CD4-positive, alpha-beta T cell treated with Interleukin-6 at 100 ng/mL for 8 hours (primary cell): ENCODE results near the gene TAF13.

ENCODE experiments used
- DNase-seq: peaks from one replicate; pipeline ENCODE4 v3.0.0-alpha.2; 2020; ENCODE audit warnings: mixed read lengths, low spot score

TAF13 gene, protein sequence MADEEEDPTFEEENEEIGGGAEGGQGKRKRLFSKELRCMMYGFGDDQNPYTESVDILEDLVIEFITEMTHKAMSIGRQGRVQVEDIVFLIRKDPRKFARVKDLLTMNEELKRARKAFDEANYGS

DNA sequence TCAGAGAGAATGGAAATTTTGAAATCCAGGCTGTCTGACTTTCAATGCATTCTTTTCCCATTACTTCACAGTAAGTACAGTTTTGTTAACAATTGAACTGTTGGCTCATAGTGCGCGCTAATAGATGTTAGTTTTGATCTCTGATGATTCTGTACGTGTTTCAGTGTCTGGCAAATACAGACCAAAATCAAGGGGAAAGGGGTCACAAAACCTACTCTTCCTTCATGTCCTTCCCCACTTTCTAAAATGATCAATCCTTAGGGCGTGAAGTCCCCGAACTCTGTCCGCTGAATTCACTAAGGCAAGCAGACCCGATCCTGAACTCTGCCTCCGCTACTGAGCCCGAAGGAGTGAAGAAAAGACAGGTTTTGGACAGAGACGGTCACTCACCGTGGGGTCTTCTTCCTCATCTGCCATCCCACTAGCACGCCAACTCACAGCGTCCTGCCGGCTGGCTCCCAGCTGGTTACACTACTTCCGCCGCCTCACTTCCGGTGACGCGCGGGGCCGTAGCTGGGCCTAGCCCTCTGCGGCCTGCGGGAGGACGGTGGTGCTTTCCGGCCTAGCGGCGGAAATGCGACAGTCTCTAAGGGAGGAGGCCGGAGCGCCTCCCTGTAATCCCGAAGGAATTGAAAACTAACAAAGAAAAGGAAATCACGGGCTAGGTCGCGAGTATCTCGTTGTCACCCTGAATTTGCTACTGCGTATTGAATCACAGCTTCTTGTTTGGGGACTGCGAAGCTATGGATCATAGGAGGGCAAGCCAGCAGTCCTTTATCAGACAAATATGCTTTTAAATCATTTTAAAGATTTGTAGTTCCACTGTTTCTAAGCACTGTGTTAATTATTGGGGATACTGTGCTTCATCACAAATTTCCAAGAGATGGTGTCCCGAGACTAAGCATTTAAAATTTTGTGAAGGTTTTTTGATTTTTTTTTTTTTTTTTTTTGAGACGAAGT, at the start of gene TAF13:
TAF13 (minus strand) TSS at position 473 of the 960 bp plus-strand sequence; CDS start at position 417, 56 bp downstream.
- DNase-seq, result peak; percentile 84

DNA sequence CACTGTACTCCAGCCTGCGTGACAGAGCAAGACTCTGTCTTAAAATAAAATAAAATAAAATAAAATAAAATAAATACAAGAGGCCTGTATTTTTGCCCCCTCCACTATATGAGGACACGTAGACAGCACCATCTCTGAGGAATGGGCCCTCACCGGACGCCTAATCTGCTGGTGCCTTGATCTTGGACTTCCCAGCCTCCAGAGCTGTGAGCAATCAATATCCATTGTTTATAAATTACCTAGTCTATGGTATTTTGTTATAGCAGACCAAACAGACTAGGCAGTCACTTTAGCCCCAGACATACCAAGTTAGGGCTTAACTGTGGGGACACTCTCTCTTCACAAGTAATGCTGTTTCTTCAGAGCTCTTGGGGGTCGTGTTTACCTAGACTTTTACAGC, 44.6 kb upstream of the TAF13 start:
- DNase-seq, result no peak

DNA sequence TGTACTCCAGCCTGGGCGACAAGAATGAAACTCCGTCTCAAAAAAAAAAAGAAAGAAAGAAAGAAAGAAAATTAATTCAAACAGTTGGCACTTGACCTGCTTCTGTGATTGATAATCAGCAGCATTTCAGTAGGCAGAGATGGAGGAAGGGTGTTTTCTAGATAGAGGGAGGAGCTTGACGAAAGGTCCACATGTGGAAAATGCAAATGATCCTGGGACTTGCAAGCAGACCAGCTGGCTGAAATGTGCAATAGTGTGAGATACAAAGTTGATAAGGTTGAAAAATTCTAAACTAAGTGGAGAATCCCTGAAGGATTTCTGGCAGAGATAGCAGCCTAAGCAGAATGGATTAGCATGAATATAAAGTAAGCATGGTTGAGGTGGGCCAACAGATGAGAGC, 42.3 kb upstream of the TAF13 start:
- DNase-seq, result no peak

DNA sequence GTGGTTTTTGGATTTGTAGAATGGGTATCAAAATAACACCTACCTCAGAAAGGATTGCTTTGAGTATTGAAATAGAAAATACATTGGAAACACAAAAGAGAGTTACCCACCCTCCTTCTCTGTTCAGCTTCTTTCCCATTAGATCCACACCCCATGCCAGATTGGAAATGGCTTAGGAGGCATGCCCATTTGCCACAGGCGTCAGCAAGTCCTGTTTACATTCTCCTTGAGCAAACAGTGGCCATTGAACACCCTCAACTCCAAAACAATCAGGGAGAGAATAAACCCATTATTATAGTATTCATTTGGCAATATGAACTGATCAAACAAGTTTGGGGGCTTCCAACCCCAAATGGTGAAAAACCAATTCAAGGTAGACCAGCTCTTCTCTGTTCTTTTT, 40.5 kb upstream of the TAF13 start:
- no peak for DNase-seq

DNA sequence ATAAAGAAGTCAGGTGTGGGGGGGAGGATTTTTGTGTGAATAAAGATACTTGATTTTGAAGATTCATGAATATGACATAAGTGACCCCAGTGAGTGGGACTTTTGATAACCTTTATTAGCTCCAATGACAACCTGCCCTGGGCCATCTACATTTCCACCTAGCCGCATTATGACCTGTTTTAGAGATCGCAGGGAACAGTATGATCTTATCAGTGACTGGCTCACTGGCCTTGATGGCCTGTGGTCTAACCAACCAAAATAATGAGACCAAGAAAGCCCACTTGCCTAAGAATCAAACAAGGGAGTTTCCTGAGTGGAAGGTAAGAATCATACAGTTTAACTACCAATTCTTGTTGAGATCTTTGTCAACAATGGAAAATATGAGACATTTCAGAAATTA, 39.9 kb upstream of the TAF13 start:
- DNase-seq, result no peak

DNA sequence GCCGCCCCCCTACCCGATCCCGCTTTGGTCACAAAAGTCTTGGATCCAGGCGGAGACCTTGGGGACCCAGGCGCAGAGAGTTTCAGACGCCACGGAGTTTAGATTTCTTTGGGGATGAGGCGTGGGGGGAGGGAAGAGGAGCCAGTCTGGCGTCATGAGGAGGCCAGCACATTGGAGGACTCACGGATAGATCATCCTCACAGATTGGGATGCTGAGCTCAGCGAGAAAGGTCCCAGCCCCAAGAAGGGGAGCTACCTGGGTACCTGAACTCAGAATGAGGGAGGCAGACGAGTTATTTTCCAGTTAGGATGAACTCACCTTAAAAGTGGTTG, 38.5 kb upstream of the TAF13 start:
- no peak for DNase-seq

DNA sequence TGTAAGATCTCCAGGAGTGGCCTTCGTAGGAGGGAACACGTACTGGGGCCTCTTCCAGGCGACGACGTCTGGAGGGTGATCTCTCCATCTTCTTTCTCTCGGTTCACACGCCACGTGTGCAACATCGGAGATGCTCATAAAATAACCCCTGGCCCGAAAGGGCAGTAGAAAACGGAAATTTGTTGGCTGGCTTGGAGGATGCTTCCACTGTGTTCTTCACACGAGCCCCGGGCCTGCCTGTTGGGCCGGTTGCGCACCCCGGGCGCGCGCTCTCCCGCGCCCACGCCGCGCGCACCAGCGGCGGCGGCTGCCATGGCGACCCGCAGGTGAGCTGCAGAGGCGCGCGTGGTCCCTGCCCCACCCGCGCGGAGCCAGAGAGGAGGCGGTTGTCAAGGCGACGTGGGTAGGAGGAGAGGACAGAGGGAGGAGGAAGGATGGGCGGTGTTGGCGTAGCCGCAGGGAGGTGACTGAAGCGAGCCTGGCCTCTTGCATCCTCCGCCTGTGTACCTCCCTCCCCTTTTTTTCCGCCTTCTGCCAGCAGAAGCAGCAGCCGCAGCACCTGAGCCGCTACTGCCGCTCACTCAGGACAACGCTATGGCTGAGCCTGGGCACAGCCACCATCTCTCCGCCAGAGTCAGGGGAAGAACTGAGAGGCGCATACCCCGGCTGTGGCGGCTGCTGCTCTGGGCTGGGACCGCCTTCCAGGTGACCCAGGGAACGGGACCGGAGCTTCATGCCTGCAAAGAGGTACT, 38.0 kb upstream of the TAF13 start, which contains the start of gene ELAPOR1:
ELAPOR1 (plus strand) TSS at position 526 of the 752 bp plus-strand sequence; CDS start at position 595, 69 bp downstream.
- DNase-seq, result peak; percentile 92

DNA sequence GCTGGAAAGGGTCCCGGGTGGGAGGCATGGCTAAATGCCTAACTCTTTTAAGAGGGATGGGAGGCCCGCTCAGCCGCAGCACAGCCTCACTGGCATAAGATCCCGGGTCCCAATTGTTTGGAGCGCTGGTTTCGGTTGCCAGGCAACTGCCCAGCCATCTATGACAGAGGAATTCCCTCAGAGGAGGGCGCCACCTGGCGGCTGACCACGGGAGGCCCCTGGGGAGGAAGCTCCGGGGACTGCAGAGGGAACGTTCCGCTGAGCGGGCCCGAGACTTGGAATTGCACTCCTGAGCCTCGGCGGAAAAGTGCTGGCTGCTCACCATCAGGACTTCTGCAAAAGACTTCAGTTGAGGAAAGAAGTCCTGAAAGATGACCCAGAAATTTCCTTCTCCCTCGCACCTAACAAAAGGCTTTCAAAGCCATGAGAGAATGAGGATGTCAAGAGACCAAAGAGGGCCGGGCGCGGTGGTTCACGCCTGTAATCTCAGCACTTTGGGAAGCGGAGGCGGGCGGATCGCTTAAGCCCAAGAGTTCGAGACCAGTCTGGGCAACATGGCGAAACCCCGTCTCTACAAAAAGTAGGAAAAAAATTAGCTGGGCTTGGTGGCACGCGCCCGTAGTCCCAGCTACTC, 37.0 kb upstream of the TAF13 start:
- DNase-seq, result peak; percentile 84

DNA sequence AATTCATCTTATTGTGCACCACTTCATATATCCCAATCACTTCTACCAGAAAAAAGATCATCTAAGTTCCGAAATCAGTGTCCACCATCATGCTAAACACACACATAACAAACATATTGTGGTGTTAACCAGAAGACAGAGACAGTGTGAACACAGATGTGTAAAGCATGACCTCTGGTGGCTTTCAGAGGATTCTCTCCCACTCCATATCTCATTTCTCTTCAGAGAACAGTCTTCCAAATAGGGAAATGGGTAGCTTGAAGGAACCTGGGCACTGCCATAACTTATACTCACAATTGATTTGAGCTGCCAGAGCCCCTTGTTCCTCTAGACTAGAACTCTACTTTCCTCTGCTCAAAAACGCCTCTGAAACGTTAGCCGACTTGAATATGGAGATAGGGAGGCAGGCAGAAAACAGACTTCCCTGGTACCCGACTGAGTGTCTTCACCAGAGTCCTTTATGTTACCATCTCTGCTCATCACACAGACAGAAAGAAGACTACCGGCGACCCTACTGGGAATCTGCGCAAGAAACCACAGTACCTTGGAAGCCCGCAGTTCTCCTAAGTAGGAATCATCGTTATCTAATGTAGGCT, 36.4 kb upstream of the TAF13 start:
- peak; percentile 11 for DNase-seq

DNA sequence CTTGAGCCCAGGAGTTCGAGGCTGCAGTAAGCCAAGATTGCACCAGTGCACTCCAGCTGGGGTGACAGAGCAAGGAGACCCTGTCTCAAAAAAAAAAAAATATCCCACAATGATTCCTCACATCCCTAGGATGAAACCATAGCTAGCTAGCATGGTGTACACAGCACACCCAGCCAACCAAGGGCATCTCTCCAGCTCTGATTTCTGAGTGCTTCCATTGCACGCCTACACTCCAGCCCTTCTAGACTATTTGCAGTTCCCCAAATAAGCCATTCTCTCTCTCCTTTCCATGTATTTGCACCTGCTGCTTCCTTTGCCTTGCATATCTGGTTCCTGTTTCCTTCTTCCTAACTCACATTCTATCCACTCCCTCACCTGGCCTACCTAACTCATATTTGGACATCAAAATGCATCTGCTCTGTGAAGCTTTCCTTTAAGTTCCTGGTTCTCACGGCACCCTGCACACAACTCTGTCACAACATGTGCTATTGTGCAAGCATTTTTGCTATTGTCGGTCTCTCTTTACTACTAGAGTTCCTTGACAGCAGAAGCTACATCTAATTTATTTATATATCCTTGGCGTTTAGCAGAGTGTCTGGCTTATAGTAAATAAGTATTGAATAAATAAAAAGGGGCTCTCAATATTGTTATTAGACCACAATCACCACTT, 35.7 kb upstream of the TAF13 start:
- no peak for DNase-seq

DNA sequence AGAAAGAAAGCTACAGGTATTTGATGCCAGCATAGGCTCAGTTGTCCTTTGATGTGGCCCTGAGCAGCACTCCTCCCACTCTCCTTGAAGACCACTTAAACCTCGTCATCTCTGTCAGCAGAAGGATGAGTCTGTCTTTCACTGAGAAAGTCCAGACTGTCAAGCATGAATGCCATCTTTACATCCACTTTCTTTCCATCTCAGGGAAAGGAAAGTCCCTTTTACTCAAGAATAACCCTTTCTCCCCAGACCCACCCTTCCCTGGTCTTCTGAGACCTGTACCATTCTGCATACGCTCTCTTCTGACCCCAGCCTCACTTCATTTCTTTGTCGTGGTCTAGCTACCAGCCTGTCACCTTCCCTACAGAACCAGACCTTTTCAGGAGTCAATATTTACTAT, 34.1 kb upstream of the TAF13 start:
- DNase-seq, result no peak

DNA sequence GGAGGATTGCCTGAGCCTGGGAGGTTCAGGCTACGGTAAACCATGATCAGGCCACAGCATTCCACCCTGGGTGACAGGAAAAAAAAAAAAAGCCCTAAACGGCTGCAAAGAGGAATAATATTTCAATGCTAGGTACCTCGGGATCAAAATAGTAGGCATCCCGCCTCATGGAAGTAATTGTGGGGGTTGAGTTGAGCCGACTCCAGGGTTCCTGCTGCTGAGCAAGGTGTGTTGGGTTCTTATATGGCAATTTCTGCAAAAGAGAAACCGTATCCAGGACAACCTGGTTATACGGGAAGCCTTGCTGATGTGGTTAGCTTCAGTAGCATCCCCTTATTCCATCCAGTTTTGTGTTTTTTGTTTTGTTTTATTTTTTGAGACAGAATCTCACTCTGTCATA, 32.0 kb upstream of the TAF13 start:
- no peak for DNase-seq

DNA sequence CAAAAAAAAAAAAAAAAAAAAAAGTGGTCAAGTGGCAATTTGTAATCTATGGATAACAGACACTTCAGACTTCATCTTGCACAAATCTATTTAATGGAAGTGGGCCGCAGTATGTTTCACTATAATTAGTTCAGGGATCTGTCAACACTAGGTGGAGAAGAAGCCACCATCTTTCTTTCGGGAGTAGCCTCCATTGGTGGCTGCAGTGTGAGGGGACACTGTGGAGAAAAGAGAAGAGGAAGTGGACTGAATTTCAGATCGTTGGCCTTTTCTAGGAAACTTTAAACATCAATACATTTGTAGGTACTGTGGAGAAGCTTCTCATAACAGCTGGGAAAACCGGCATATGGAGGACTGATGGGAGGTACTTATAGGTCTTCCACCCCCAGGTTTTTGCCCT, 30.1 kb upstream of the TAF13 start:
- DNase-seq, result no peak

DNA sequence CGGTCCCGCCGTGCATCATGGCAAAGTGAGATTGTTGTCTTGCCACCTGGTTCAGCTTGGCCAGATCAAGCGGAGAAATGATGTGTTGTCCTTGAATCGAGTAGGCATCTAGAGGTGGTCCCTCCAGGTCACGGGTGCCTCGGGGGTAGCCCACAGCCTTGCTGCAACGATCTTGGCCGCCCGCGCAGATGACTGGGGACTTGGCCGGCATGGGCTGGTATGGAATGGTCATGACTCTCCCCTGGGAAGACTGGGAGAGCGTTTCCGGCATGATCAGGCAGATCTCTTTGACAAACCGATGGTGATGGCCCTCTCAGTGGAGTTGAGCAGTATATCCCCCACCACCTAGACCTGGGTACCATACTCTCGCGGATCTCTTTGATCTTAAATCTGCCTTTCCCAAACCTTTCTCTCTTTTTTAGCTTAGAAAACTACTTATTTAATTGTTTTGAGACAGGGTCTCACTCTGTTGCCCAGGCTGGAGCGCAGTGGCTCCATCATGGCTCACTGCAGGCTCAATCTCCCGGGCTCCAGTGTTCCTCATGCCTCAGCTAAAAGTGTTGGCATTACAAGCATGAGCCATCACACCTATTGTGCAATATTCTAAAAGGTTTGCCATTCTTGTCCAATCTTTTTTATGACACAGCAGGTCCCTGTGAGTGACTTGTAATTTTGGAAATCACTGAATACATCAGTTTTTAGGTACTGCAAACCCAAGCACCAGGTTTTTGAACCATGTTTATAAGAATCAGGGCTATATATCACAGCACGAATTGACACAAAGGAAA, 28.8 kb upstream of the TAF13 start:
- no peak for DNase-seq

DNA sequence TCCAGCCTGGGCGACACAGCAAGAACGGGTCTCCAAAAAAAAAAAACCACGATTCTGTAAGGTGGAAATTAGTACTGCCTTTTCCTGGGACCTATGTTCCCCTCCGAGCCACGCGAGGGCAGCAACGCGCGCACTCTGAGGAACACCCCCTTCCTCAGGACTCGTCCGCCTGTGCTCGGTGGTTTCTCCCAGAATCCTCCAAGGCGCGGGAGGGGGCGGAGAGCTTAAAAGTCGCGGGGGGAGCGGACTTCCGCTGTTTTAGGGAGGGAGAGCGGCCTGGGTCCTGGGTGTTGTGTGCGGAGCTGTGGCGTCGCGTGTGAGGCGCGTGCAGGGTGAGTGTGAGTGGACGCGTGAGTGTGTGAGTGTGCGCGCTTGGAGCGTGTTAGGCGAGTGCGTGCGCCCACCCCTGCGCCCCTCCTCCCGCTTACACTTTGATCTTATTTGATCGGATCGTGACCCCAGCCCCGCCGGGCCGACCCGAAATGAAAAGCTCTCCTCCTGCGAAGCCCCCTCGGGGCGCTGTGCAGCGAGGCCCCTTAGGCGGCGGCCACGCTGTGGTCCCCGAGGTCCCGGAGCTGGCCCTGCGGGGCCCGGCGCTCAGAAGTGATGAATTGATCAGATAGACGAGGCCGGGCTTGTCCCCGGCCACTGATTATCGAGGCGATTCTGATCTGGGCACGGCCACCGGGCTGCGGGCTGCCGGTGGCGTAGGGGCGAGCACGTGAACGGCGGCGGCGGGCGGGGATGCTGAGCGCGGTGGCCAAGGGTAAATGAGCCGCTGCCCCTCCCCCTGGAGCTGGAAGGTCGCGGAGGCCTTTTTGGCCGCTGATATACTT, 24.4 kb upstream of the TAF13 start:
- DNase-seq, result peak; percentile 97

DNA sequence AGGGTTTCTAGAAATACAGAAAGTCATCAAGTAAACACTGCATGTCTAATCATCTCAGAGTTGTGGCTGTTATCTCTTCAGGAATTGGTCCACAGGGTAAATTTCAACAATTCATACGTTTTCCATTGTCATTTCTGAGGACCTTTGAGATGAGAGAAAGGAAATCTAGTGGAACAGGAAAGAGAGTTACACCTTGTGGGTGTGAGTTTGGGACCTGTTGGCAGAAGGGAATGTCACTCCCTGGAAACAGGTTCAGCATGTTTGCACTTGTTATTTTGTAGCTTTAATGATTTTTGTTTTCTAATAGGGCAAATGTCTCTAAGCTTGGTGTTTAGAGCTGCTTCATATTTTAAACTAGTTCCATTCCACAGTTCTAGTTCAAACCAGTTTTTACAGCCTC, 20.3 kb upstream of the TAF13 start:
- DNase-seq, result no peak

DNA sequence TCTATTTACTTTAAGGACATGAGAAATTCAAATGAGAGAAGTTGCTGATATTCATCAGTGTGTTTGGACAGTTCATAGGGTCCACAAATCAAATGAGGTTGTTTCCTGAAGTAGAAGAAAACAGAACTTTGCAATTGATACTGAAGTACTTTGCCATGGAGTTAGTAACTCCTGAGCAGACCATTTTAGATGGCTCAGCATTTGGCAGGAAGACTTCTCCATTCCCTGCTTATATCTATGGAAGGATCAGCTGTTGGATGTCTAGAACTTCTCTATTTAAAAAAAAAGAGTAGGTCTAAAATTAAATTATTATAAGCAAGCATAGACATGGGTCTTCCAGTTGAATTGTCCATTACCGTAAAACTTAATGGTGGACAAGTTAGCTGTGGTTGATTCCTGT, 19.8 kb upstream of the TAF13 start:
- DNase-seq, result no peak

DNA sequence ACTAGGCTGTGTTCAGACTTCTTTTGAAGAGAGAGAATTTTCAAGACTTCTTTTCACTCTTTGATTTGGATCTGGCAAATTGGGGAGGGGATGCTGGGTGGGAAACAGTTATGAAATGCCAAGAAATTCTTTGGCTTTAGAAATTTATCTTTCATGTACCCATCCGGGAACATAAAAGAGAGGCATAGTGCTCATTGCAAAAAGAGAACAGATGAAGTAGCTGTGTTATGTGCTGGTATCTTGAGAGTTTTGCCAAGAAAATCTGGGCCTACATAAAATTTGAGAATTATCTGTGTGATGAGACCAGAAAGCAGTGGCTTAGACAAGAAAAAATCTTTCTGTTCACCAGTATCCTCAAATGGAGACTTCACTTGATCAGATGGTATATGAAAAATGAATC, 19.1 kb upstream of the TAF13 start:
- no peak for DNase-seq

DNA sequence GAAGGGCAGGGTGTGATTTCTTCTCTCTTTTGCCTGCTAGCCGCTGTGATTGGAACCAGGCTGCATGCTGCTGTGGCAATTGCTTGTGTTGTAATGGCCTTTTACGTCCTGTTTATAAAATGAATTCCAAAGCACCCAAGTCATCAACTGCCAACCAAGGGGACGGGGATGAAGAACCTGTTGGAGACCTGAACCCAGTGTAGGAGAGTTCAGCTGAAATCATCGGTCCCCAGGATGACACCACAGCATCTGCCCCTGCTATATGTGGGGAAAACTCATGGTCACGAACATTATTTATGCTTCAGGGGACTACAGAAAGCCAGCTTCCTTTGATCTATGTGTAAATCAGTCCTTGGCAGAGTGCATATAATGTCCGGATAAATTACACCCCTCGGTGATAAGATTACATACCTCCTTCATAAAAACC, 18.6 kb upstream of the TAF13 start:
- no peak for DNase-seq

DNA sequence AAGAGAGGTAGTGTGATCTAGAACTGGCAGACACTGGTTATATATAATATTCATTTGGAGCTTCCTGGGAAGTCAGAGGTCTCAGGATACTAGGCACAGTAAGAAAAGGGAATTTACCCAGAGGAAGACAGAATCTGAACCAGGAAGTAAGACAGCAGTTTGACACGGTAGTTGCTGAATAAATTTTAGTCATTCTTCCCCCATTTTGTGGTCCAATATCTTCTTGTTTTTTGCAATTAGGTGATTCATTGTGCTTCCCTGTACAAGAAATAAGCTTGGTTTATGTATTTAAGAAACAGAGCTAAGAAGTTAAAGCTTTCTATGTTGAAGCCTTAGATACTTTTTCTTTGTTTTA, 16.0 kb upstream of the TAF13 start:
- DNase-seq, result no peak
